ENCODE results near the gene SHROOM3.

SHROOM3 gene

GRCh38 chr4:76637712-76638361 is 202.8 kb downstream of the SHROOM3 start:
- Histone ChIP-seq H3K9me3 (ENCODE audit: control insufficient read depth, insufficient read depth, low read length) (no peaks in the 10 kb centered on the region), H3K4me3 (ENCODE audit: low read depth, low read length) (no peak overlapping the region), H3K36me3 (ENCODE audit: control insufficient read depth, insufficient read depth, low read length) (no peaks in the 10 kb centered on the region), H3K9ac (ENCODE audit: low read depth, low read length) (no peak overlapping the region), H3K27ac (ENCODE audit: low read depth, low read length) (no peak overlapping the region), H3K4me1 (ENCODE audit: control insufficient read depth, insufficient read depth, low read length) (peaks cover 25% of the 10 kb centered on the region), H3K27me3 (ENCODE audit: control insufficient read depth, insufficient read depth, low read length) (no peaks in the 10 kb centered on the region)

GRCh38 chr4:76639288-76639687 is 204.3 kb downstream of the SHROOM3 start:
- Histone ChIP-seq H3K9ac (ENCODE audit: low read depth, low read length) (no peak overlapping the region), H3K36me3 (ENCODE audit: control insufficient read depth, insufficient read depth, low read length) (no peaks in the 10 kb centered on the region), H3K27me3 (ENCODE audit: control insufficient read depth, insufficient read depth, low read length) (no peaks in the 10 kb centered on the region), H3K27ac (ENCODE audit: low read depth, low read length) (no peak overlapping the region), H3K4me1 (ENCODE audit: control insufficient read depth, insufficient read depth, low read length) (peaks cover 19% of the 10 kb centered on the region), H3K9me3 (ENCODE audit: control insufficient read depth, insufficient read depth, low read length) (no peaks in the 10 kb centered on the region), H3K4me3 (ENCODE audit: low read depth, low read length) (no peak overlapping the region)

GRCh38 chr4:76640353-76640910 is 205.4 kb downstream of the SHROOM3 start:
- Histone ChIP-seq H3K4me1 (ENCODE audit: control insufficient read depth, insufficient read depth, low read length) (peaks cover 18% of the 10 kb centered on the region), H3K4me3 (ENCODE audit: low read depth, low read length) (no peak overlapping the region), H3K27me3 (ENCODE audit: control insufficient read depth, insufficient read depth, low read length) (no peaks in the 10 kb centered on the region), H3K9ac (ENCODE audit: low read depth, low read length) (no peak overlapping the region), H3K9me3 (ENCODE audit: control insufficient read depth, insufficient read depth, low read length) (no peaks in the 10 kb centered on the region), H3K36me3 (ENCODE audit: control insufficient read depth, insufficient read depth, low read length) (no peaks in the 10 kb centered on the region), H3K27ac (ENCODE audit: low read depth, low read length) (no peak overlapping the region)

- Histone ChIP-seq H3K27ac (ENCODE audit: low read depth, low read length) (no peak overlapping the region), H3K27me3 (ENCODE audit: control insufficient read depth, insufficient read depth, low read length) (no peaks in the 10 kb centered on the region), H3K9me3 (ENCODE audit: control insufficient read depth, insufficient read depth, low read length) (no peaks in the 10 kb centered on the region), H3K4me3 (ENCODE audit: low read depth, low read length) (no peak overlapping the region), H3K4me1 (ENCODE audit: control insufficient read depth, insufficient read depth, low read length) (peaks cover 18% of the 10 kb centered on the region), H3K36me3 (ENCODE audit: control insufficient read depth, insufficient read depth, low read length) (no peaks in the 10 kb centered on the region), H3K9ac (ENCODE audit: low read depth, low read length) (no peak overlapping the region)
These were observed 206.3 kb downstream of the SHROOM3 start for GRCh38 chr4:76641351-76641750.

GRCh38 chr4:76641758-76642157 is 206.7 kb downstream of the SHROOM3 start:
- Histone ChIP-seq H3K27ac (ENCODE audit: low read depth, low read length) (no peak overlapping the region), H3K36me3 (ENCODE audit: control insufficient read depth, insufficient read depth, low read length) (no peaks in the 10 kb centered on the region), H3K4me1 (ENCODE audit: control insufficient read depth, insufficient read depth, low read length) (peaks cover 18% of the 10 kb centered on the region), H3K9ac (ENCODE audit: low read depth, low read length) (no peak overlapping the region), H3K9me3 (ENCODE audit: control insufficient read depth, insufficient read depth, low read length) (no peaks in the 10 kb centered on the region), H3K4me3 (ENCODE audit: low read depth, low read length) (no peak overlapping the region), H3K27me3 (ENCODE audit: control insufficient read depth, insufficient read depth, low read length) (no peaks in the 10 kb centered on the region)

- no peak overlapping the region for H3K4me3 ChIP-seq (ENCODE audit: low read depth, low read length)
- H3K27ac ChIP-seq (ENCODE audit: low read depth, low read length): no peak overlapping the region
These were observed 209.9 kb downstream of the SHROOM3 start for GRCh38 chr4:76644831-76645485.

GRCh38 chr4:76649086-76649485 is 214.1 kb downstream of the SHROOM3 start:
- Histone ChIP-seq H3K9ac (ENCODE audit: low read depth, low read length) (no peak overlapping the region), H3K4me3 (ENCODE audit: low read depth, low read length) (no peak overlapping the region), H3K27me3 (ENCODE audit: control insufficient read depth, insufficient read depth, low read length) (no peaks in the 10 kb centered on the region)

More at GRCh38 chr4:76644831-76645485, 209.9 kb downstream of the SHROOM3 start:
- Histone ChIP-seq H3K36me3 (ENCODE audit: control insufficient read depth, insufficient read depth, low read length) (no peaks in the 10 kb centered on the region), H3K4me1 (ENCODE audit: control insufficient read depth, insufficient read depth, low read length) (peaks cover 14% of the 10 kb centered on the region), H3K9me3 (ENCODE audit: control insufficient read depth, insufficient read depth, low read length) (no peaks in the 10 kb centered on the region), H3K9ac (ENCODE audit: low read depth, low read length) (no peak overlapping the region), H3K27me3 (ENCODE audit: control insufficient read depth, insufficient read depth, low read length) (no peaks in the 10 kb centered on the region)

GRCh38 chr4:76651616-76652015 is 216.6 kb downstream of the SHROOM3 start:
- no peaks in the 10 kb centered on the region for H3K9me3 ChIP-seq (ENCODE audit: control insufficient read depth, insufficient read depth, low read length)
- H3K27me3 ChIP-seq (ENCODE audit: control insufficient read depth, insufficient read depth, low read length): no peaks in the 10 kb centered on the region
- H3K4me3 ChIP-seq (ENCODE audit: low read depth, low read length): no peak overlapping the region
- H3K36me3 ChIP-seq (ENCODE audit: control insufficient read depth, insufficient read depth, low read length): no peaks in the 10 kb centered on the region
- H3K27ac ChIP-seq (ENCODE audit: low read depth, low read length): no peak overlapping the region
- no peak overlapping the region for H3K9ac ChIP-seq (ENCODE audit: low read depth, low read length)
- no peaks in the 10 kb centered on the region for H3K4me1 ChIP-seq (ENCODE audit: control insufficient read depth, insufficient read depth, low read length)

More at GRCh38 chr4:76649086-76649485, 214.1 kb downstream of the SHROOM3 start:
- Histone ChIP-seq H3K9me3 (ENCODE audit: control insufficient read depth, insufficient read depth, low read length) (no peaks in the 10 kb centered on the region), H3K36me3 (ENCODE audit: control insufficient read depth, insufficient read depth, low read length) (no peaks in the 10 kb centered on the region), H3K27ac (ENCODE audit: low read depth, low read length) (no peak overlapping the region), H3K4me1 (ENCODE audit: control insufficient read depth, insufficient read depth, low read length) (no peaks in the 10 kb centered on the region)

- Histone ChIP-seq H3K4me1 (ENCODE audit: control insufficient read depth, insufficient read depth, low read length) (no peaks in the 10 kb centered on the region), H3K4me3 (ENCODE audit: low read depth, low read length) (no peak overlapping the region), H3K36me3 (ENCODE audit: control insufficient read depth, insufficient read depth, low read length) (no peaks in the 10 kb centered on the region), H3K27me3 (ENCODE audit: control insufficient read depth, insufficient read depth, low read length) (no peaks in the 10 kb centered on the region), H3K27ac (ENCODE audit: low read depth, low read length) (no peak overlapping the region), H3K9ac (ENCODE audit: low read depth, low read length) (no peak overlapping the region), H3K9me3 (ENCODE audit: control insufficient read depth, insufficient read depth, low read length) (no peaks in the 10 kb centered on the region)
These were observed 217.4 kb downstream of the SHROOM3 start for GRCh38 chr4:76652389-76652788.

GRCh38 chr4:76654084-76654483 is 219.1 kb downstream of the SHROOM3 start:
- Histone ChIP-seq H3K27me3 (ENCODE audit: control insufficient read depth, insufficient read depth, low read length) (no peaks in the 10 kb centered on the region), H3K4me3 (ENCODE audit: low read depth, low read length) (no peak overlapping the region), H3K27ac (ENCODE audit: low read depth, low read length) (no peak overlapping the region), H3K9me3 (ENCODE audit: control insufficient read depth, insufficient read depth, low read length) (no peaks in the 10 kb centered on the region), H3K4me1 (ENCODE audit: control insufficient read depth, insufficient read depth, low read length) (no peaks in the 10 kb centered on the region), H3K9ac (ENCODE audit: low read depth, low read length) (no peak overlapping the region), H3K36me3 (ENCODE audit: control insufficient read depth, insufficient read depth, low read length) (no peaks in the 10 kb centered on the region)

- Histone ChIP-seq H3K4me1 (ENCODE audit: control insufficient read depth, insufficient read depth, low read length) (no peaks in the 10 kb centered on the region), H3K27ac (ENCODE audit: low read depth, low read length) (no peak overlapping the region), H3K36me3 (ENCODE audit: control insufficient read depth, insufficient read depth, low read length) (no peaks in the 10 kb centered on the region), H3K9ac (ENCODE audit: low read depth, low read length) (no peak overlapping the region), H3K4me3 (ENCODE audit: low read depth, low read length) (no peak overlapping the region), H3K27me3 (ENCODE audit: control insufficient read depth, insufficient read depth, low read length) (no peaks in the 10 kb centered on the region), H3K9me3 (ENCODE audit: control insufficient read depth, insufficient read depth, low read length) (no peaks in the 10 kb centered on the region)
These were observed 219.8 kb downstream of the SHROOM3 start for GRCh38 chr4:76654791-76655190.

Data from HUES48 (cell line).